Measurements from ENCODE around the gene SLC15A2.
"Not testable (repeated sequence)": the region's sequence is repeated elsewhere in the genome, so short reads cannot be mapped to it uniquely, and the experiment has no call there.

The SLC15A2 gene

DNA sequence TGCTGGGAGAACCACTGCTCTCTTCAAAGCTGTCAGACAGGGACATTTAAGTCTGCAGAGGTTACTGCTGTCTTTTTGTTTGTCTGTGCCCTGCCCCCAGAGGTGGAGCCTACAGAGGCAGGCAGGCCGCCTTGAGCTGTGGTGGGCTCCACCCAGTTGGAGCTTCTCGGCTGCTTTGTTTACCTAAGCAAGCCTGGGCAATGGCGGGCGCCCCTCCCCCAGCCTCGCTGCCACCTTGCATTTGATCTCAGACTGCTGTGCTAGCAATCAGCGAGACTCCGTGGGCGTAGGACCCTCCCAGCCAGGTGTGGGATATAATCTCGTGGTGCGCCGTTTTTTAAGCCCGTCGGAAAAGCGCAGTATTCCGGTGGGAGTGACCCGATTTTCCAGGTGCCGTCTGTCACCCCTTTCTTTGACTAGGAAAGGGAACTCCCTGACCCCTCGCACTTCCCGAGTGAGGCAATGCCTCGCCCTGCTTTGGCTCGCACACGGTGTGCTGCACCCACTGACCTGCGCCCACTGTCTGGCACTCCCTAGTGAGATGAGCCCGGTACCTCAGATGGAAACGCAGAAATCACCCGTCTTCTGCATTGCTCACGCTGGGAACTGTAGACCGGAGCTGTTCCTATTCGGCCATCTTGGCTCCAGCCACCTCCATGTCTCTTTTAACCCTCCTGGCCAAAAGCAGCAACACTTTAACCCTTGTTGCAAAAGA, 44.1 kb downstream of the SLC15A2 start:
- DNase-seq = not testable (repeated sequence)

GRCh38 chr3:121941592-121941991, 47.4 kb downstream of the SLC15A2 start:
- no peak for DNase-seq

DNA sequence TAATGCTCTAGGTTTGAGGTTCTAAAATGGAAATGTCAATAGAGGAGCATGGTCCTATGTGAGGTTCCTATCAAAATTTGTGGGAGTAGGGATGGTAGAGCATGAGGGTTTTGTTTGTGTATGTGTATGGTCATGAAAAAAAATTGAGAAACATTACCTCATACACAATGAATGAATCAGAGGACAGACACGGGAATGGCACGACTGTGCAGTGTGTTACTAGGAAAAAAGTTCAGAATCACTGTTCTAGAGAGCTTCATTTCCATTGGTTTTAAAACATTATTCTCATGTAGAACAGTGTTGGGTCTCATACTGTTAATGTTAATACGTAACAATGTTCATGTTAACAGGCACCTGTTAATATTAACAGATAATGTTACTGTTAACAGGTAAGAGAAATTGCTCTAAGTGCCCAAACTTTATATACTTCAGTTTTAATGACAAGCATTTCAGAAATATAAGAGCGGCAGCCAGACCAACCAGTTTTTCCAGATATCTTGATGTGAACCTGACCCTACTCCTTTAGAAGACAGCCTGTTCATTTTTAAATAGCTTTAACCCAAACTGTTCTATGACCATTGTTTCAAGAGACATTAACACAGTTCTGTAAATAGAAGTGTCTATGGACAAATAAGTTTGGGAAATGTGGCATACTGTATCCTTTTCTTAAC, 48.0 kb downstream of the SLC15A2 start:
- no peak for DNase-seq

- DNase-seq = no peak
Observed at GRCh38 chr3:121943431-121943830, 49.2 kb downstream of the SLC15A2 start.

- DNase-seq = no peak
Observed at GRCh38 chr3:121948641-121949040, 54.4 kb downstream of the SLC15A2 start.

- no peak for DNase-seq
Observed at GRCh38 chr3:121951291-121951919, 57.2 kb downstream of the SLC15A2 start.

DNA sequence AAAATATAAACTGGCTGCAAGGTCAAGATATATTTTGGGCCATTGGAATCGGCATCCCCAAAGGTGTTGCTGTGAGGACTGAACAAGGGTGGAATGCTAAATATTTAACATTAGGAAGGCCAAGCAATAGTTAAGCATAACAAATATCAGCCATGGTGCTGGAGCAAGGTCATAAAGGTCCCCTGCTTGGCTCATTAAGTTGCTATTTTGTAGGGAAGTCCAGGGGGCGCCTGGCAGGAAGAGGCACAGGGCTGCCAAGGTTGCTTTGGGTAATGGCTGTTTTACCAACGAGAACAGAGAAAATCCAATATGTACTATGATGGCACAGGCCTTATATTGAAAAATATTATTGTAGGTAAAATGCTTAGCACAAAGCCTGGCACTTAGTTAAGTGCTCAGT, 62.2 kb downstream of the SLC15A2 start:
- DNase-seq = no peak

GRCh38 chr3:121957674-121958415, 63.6 kb downstream of the SLC15A2 start:
- DNase-seq = no peak

GRCh38 chr3:121958801-121959200, 64.6 kb downstream of the SLC15A2 start:
- DNase-seq = no peak

DNA sequence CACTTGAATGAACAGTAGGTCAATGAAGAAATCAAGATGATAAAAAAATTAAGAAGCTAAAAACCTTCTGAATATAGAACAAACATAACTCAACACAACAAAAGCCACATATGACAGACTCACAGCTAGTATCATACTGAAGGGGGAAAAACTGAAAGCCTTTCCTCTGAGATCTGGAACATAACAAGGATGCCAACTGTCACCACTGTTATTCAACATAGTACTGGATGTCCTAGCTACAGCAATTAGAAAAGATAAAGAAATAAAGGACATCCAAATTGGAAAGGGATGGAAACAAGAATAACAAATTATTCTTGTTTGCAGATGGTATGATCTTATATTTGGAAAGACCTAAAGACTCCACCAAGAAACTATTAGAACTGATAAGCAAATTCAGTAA, 67.1 kb downstream of the SLC15A2 start:
- DNase-seq = no peak

GRCh38 chr3:121962443-121962842, 68.2 kb downstream of the SLC15A2 start:
- no peak for DNase-seq

DNA sequence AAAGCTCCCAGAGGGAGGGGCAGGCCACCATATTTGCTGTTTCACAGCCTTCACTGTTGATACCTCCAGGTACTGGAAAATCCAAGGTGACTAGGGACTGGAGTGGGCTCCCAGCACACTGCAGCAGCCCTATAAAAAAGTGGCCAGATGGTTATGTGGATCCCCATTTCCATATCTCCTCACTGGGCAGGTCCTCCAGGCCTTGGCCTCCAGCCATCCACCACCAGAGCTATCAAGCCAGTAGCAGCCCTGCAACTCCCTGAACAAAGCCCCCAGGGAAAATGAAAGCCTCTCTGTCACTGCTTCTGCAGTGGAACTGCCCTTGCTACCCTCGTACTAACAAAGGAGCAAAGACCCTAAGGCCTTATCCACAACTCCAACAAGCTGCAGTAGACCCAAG, 69.4 kb downstream of the SLC15A2 start:
- no peak for DNase-seq

DNA sequence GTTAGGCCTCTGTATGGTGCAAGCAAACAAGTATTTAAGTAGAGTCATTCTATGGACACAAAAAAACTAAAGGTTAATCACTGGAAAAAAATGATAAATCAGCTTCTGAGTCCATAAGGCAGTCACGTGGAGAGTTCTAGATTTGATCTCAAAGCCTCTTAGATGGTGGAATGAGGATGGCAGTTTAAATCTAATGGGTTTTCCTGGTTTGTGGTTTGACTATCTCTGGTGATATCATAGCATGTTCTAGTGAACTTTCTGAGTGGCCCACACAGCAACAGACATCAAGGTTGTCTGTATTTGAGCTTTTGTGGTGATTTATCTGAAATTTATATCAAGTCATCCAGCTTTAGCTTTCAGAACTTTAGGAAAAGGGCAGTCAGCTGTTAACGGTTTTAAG, 75.4 kb downstream of the SLC15A2 start:
- DNase-seq = no peak

DNA sequence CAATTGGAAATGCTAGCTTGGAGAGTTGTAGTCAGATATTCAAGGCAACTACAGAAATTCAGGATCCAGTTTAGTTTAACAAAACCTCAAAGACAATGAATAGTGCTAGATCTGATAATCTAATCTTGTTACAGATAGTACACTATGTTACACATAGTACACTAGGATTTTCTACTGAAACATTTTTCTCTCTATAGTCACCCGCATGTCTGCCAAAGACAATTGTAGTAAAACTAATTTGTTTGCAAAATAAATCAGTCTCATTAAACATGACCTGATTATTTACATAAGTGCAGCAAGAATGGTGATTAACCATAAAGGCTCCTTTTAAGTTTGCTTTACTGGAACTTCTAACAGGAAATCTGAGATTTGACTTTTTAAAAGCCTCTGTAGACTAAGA, 75.8 kb downstream of the SLC15A2 start:
- no peak for DNase-seq

DNA sequence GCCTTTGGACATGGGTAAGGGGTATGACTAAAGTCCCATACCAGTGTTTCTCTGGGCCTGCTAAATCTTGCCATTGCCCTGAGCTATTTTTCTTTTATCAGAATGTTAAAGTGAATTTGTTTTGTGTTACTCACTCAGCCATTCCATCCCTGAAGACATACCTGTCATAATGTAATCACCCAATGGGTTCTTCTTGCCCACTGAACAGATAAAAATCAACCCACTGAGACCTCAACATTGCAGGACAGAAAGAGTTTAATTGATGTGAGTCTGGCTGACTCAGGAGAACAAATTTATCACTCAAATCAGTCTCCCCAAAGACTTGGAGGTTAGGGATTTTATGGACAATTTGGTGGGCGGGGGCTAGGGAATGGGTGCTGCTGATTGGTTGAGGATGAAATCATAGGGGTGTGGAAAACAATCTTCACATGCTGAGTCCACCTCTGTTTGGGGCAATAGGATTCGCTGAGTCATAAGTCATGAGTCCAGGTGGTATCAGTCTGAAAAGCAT, 80.5 kb downstream of the SLC15A2 start:
- no peak for DNase-seq

DNA sequence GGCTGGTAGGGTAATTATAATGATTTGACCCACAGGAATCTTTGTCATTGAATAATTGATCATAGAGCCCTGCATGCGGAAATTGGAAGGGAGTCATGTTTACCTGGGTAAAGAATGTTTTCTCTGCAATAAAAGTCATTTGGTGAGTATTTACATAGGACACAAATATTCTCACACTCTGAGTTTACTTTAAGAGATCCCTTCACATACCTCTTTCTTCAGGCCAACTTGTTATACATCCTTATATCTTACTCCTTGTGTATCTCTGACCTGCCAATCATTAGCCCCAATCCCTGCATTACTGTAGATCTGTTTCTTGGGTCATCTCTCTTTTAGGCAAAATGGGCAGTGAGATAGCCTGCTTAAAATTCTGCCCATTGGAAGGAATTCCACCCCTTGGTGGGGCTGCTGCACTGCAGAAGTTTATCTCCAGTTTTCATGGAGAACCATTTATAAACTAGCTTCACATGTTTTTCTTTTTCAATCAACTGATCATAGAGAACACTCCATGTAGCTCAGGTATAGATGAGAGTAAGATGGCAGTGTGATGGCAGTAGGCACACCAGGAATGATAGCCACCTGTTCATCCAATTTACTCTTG, 81.6 kb downstream of the SLC15A2 start:
- no peak for DNase-seq

DNA sequence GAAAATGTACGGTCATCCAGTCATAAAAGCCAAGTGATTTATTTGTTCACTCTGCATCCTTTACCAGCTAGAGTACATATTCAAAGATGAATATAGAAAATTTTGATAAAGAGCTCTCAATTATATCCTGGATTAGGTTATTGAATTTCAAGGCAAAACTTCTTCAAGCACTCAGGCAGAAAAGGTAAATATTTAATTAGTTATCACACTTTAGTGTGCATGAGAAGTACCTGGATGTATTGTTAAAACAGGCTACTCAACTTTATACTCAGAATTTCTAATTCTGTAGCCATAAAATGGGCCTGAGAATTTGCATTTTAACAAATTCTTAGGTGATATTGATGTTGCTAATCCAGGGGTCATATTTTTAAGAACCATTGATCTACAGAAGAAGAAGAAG, 82.5 kb downstream of the SLC15A2 start:
- DNase-seq = no peak

DNA sequence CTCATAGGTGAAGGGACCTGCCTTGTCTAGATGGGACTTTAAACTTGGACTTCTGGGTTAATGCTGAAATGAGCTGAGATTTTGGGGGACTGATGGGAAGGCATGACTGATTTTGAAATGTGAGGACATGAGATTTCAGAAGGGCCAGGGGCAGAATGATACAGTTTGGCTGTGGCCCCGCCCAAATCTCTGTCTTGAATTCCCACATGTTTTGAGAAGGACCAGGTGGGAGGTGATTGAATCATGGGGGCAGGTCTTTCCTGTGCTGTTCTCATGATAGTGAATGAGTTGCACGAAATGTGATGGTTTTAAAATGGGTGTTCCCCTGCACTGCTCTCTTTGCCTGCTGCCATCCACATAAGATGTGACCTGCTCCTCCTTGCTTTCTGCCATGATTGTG, 85.0 kb downstream of the SLC15A2 start:
- no peak for DNase-seq

GRCh38 chr3:121979734-121980449, 85.7 kb downstream of the SLC15A2 start:
- no peak for DNase-seq

DNA sequence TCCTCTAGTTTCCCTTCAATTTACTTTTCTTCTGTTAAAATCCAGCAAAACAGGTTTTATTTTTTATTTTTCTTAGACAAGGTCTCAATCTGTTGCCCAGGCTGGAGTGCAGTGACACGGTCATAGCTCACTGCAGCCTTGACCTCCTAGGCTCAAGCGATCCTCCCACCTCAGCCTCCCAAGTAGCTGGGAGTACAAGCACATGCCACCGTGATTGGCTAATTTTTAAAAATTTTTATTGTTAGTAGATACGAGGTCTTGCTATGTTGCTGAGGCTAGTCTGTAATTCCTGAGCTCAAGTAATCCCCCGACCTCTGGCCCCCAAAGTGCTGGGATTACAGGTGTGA, 86.2 kb downstream of the SLC15A2 start:
- no peak for DNase-seq

DNA sequence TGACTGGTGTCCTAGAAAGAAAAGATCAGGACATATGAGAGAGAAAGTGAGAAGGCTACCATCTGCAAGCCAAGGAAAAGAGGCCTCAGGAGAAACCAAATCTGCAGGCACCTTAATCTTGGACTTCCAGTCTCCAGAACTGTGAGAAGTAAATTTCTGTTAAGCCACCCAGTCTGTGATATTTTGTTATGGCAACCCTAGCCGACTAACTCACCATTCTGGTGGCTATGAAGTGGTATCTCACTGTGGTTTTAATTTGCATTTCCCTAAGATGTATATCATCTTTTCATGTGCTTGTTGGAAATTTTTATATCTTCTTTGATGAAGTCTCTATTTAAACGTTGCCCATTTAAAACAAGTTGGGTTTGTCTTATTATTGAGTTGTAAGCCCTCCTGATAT, 87.3 kb downstream of the SLC15A2 start:
- no peak for DNase-seq

GRCh38 chr3:121985846-121986245, 91.6 kb downstream of the SLC15A2 start:
- DNase-seq = no peak

Data from activated CD4-positive, alpha-beta T cell treated with anti-CD3 and anti-CD28 coated beads for 4 hours (primary cell).